NCI-H69 (cell line): ENCODE data around the gene LCE4A.
"Not testable (repeated sequence)": the region's sequence is repeated elsewhere in the genome, so short reads cannot be mapped to it uniquely, and the experiment has no call there.

Experiments
- DNase-seq: peaks from one replicate; lab custom pipeline; 2025; lab: John Stamatoyannopoulos, UW

The LCE4A gene

GRCh38 chr1:152707860-152708259 is at the start of gene LCE4A:
TSS of gene LCE4A (plus strand) at chr1:152708160. CDS start at chr1:152709076, 916 bp downstream.
- no peak for DNase-seq

- no peak for DNase-seq
Observed at GRCh38 chr1:152658649-152659048, 49.3 kb upstream of the LCE4A start.

GRCh38 chr1:152663098-152663497 is 44.9 kb upstream of the LCE4A start, which contains the start of gene LCE2D:
TSS of gene LCE2D (plus strand) at chr1:152663380. CDS start at chr1:152664106, 726 bp downstream.
- no peak for DNase-seq

DNA sequence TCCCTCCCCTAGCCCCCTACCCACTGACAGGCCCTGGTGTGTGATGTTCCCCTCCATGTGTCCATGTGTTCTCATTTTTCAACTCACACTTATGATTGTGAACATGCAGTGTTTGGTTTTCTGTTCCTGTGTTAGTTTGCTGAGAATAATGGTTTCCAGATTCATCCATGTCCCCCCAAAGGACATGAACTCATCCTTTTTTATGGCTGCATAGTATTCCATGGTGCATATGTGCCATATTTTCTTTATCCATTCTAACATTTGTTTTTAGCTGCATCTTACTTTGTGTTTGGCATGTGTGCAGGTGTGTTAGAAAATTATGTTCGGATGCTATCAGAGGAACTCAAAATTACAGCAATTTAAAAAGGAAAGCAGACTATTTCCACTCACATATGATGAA is 41.8 kb upstream of the LCE4A start:
- not testable (repeated sequence) for DNase-seq

DNA sequence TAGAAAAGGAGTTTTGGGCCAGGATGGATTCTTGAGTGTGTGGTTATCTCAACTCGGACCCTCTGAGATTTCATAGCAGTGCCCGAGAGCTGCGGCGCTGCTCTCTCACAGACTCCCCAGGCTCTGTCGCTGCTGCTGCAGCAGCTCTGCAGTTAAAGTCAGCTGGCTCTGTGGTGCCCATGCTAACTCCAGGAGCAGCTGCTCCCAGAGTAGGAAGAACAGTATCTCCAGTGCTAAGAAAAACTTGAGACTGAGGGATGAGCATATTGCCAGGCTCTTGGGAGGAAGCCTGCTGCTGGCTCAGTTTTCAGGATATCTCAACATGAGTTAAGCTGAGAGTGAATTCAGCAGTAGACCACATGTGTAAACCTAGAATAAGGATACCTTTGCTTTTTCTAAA is 40.3 kb upstream of the LCE4A start:
- no peak for DNase-seq

- DNase-seq, result no peak
Observed at GRCh38 chr1:152673016-152673415, 34.9 kb upstream of the LCE4A start.

- DNase-seq, result not testable (repeated sequence)
Observed at GRCh38 chr1:152674983-152675382, 33.0 kb upstream of the LCE4A start, which contains the start of gene LCE2C. TSS of gene LCE2C (plus strand) at chr1:152675279. CDS start at chr1:152676016, 737 bp downstream.

DNA sequence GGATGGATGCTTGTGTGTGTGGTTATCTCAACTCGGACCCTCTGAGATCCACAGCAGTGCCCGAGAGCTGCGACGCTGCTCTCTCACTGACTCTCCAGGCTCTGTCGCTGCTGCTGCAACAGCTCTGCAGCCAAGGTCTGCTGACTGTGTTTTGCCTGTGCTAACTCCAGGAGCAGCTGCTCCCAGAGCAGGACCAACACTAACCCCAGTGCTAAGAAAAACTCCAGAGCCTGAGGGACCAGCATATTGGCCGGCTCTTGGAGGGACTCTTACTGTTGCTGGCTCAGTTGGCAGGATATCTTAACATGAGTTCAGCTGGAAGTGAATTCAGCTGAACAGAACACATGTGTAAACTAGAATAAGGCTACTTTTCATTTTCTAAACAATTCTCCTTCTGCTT is 28.5 kb upstream of the LCE4A start:
- DNase-seq, result no peak

DNA sequence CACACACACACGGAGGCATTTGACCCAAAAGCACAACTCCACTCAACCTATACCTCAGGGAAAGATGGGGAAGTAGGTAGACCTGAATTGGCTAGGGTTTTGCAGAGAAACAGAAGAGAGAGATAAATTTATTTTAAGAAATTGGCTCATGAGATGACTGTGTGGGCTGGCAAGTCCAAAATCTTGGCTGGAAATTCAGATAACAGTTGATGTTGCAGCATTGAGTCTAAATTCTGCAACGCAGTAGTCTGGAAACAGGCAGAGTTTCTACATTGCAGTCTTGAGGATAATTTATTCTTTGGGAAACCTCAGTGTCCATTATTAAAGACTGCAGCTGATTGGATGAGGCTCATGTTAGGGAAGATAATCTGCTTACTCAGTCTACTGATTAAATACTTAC is 26.3 kb upstream of the LCE4A start:
- DNase-seq, result no peak

- DNase-seq, result no peak
Observed at GRCh38 chr1:152683846-152684245, 24.1 kb upstream of the LCE4A start.

- DNase-seq, result not testable (repeated sequence)
Observed at GRCh38 chr1:152685823-152686222, 22.1 kb upstream of the LCE4A start, which contains the start of gene LCE2B. TSS of gene LCE2B (plus strand) at chr1:152686123. CDS start at chr1:152686844, 721 bp downstream.

GRCh38 chr1:152697701-152698600 is 10.0 kb upstream of the LCE4A start, which contains the start of gene LCE2A:
TSS of gene LCE2A (plus strand) at chr1:152698345. CDS start at chr1:152698902, 557 bp downstream.
- DNase-seq, result no peak

DNA sequence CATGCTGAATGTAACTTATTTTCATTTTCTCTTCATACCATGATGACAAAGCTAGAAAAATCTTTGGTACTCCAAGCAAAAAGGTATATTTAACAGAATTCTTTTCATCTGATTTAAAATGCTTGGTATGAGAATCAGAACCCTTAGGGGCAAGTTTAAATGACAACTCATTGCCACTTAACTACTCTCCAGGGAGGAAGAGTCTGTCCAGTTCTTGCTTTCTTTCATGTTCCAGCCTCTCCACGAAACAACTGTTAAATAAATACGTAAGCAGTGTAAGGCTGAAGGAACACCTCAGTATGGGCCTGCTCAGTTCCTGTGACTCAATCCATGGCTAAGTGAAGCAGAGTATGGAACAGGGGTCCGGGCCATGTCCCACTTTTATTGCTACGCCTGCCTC is 8.2 kb upstream of the LCE4A start:
- no peak for DNase-seq

DNA sequence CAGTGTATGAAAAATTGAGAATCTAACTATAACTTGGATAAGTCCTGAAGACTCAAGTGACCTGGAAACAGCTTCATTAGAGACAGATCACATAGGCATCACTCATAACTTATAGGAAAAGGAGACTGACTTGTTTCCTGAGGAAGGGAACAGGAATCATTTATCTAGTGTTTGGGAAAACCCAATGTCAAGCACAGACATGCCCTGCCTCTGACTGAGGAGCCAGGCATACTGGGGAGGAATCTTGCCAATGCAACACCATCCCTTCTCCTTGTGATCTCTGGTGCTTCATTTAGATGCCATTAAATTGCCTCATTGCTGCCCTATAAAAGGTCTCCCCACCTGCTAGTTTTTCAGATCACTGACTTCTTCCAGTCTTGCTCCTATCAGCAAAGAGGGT is 10.3 kb downstream of the LCE4A start:
- no peak for DNase-seq

GRCh38 chr1:152725261-152725660 is 17.3 kb downstream of the LCE4A start:
- DNase-seq, result no peak

GRCh38 chr1:152728986-152729385 is 21.0 kb downstream of the LCE4A start:
- DNase-seq, result no peak

DNA sequence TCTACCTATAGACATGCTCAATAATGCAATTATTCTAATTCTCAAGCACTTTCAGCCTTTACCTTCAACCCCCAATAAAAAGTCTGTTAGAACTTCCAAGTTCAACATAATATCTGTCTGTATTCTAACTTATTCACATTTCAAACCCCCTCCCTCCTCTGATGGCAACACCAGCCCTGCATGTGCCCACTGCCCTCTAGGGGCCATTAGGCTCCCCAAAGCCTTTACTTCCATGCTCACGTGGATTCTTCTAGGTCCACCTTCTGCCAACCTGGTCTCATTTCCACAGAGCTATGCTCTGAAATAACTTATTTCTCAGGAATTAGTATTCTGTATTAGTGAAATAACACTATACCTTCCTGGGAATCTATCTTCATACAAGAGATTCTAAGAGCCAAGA is 27.7 kb downstream of the LCE4A start:
- no peak for DNase-seq

DNA sequence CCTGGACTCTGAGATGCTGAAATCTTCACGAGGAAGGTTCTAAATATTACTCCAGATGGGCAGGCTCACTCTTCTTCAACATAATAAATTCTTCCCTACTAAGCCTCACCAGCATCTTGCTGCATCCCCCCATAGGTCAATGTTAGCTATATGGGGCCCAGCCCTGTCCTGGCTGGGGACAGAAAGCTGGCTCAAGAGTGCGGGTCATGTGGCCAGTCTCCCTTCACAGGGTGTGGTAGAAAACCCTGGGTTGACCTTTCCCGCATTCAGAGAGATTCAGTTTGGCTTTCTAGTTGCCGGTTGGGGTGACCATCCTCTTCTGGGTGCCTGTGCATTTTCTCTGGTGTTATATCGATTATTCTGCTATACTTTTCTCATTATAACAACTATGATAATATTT is 30.0 kb downstream of the LCE4A start:
- no peak for DNase-seq

- no peak for DNase-seq
Observed at GRCh38 chr1:152739841-152740240, 31.9 kb downstream of the LCE4A start.

DNA sequence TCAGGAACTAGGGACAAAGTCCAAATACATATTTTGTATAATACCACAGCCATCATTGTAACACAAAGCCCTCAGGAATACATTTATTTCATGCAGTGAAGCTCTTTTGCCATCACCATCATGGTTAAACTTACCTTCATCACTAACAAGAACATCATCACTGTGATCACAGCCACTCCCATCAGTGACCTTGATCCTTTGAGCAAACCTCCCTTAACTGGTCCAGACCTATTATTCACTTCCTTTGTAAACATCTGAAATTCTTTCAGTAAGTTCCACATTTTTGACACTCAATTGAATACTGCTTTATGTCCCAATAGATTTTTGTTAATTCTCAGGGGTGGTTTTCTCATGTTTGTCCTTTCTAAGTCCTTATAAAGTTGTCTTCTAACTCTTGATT is 33.7 kb downstream of the LCE4A start:
- no peak for DNase-seq

GRCh38 chr1:152743371-152744145 is 35.6 kb downstream of the LCE4A start:
- DNase-seq, result no peak

- DNase-seq, result peak; percentile 51
Observed at GRCh38 chr1:152745289-152745704, 37.3 kb downstream of the LCE4A start.
